GM18861 (cell line): ENCODE results near the gene PSMD8.
"Not testable (repeated sequence)": the region's sequence is repeated elsewhere in the genome, so short reads cannot be mapped to it uniquely, and the experiment has no call there.

ENCODE experiments used
- ATAC-seq: cut with Tn5 transposase; IDR thresholded peaks from one replicate; pipeline ENCODE4 v1.9.1; 2021; ENCODE audit not compliant: unreplicated experiment

The PSMD8 gene

DNA sequence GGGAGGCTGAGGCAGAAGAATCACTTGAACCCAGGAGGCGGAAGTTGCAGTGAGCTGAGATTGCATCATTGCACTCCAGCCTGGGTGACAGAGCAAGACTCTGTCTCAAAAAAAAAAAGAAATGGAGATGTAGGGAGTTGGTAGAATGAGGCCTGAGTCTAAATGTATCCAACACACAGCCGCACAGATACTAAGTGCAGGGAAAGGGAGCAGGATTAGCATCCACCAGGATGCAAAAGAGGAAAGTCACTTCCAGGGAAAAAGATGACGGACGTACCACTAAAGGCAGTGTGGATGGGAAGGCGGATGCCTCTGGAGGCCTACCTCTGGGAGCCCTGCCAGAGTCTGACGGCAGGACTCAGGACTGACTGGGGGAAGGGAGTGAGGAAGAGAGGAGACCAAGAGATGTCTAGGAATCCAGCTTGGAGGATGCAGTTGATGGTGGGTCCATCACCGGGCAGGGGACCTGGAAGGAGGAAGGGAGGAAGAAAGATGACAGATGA, 35.3 kb downstream of the PSMD8 start:
- no peak for ATAC-seq

GRCh38 chr19:38410407-38410806, 36.0 kb downstream of the PSMD8 start:
- ATAC-seq: not testable (repeated sequence)

DNA sequence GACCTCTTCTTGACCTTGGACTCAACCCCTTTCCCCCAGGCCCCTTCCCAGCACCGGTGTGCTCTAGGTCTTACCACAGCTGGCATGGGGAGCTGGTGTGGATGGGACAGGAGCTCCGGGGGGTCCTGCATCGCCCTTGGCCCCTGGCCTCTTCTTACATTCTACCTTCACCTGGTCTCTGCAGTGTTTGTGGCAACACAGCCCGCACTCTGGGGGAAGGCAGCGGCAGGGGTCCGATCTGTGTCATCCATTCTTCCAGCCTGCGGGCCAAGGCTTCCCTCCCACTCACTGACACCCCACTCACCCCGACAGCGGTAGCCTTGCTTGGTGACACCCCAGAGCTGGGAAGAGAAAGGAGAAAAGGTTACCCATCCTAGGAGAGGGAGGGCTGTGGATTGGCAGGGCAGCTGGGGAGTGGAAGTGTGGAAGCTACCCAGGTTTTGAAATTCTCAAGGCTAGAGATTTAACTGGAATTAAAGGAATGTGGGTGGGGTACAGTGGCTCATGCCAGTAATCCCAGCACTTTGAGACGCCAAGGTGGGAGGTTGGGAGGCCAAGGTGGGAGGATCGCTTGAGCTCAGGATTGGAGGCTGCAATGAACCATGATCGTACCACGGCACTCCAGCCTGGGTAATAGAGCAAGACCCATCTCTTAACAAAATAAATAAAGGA, 36.8 kb downstream of the PSMD8 start:
- no peak for ATAC-seq

DNA sequence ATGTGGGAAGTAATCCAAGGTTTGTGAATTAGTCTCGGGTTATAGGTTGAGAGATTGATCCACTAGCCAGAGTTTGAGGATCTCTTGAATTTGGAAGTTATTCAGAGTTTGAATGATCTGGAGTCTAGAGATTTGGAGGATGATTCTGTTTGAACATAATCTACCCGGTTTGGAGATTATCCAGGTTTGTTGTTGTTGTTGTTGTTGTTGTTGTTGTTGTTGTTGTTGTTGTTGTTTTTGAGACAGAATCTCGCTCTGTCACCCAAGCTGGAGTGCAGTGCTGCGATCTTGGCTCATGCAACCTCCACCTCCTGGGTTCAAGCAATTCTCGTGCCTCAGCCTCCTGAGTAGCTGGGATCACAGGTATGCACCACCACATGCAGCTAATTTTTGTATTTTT, 37.5 kb downstream of the PSMD8 start:
- not testable (repeated sequence) for ATAC-seq

DNA sequence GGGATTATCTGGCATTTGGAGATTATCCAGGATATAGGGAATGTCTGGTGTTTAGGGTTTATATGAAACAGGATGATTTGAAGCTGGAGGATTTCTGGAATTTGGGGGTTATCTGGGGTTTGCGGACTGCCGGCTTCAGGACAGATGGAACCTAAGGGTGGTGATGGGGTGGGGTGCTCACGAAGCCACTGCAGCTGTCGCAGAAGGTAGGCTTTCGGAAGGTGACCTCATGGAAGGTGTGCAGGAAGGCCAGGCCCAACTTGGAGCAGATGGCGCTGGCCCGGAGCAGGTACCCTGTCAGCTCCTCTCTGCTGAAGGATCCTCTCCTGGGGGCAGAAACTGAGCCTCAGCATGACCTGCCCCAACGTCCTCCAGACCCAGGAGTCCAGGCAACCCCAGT, 38.1 kb downstream of the PSMD8 start:
- ATAC-seq: no peak

DNA sequence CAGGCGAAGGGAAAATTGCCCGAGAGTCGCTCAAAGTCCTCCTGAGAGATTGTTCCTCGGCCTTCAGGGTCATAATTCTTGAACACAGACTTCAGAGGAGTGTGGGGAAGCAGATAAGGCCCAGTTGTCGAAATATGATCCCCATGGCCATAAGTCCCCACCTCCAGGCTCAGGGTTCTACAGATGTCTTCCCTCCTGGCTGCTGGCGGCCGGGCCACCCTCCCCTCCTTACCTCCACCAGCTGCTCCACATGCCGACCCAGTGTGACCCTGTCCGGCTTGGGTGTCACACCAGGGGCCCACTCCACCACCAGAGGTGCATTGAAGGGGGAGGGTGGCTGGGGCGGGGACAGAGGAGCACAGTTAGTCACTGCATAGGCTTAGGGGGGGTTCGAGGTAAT, 38.6 kb downstream of the PSMD8 start:
- ATAC-seq: no peak

GRCh38 chr19:38413416-38413815, 39.0 kb downstream of the PSMD8 start:
- no peak for ATAC-seq

DNA sequence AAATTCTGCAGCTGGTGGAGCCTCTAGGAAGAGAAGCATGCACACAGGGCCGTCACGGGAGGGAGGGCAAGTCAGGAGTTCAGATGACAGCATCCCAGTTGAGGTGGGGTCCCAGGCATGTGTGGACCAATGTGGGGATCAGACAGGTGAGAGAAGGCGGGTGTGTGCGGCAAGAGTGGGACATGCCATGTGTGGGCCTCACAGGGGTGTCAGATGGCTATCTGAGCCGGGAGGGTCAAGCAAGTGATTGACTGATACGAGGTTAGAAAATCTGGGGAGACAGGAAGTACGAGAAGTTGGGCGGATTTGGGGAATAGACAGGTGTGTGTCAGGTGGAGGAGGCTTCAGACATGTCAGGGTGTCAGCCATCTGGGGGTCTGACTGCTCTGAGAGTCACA, 42.8 kb downstream of the PSMD8 start:
- ATAC-seq: no peak

- no peak for ATAC-seq
These were observed 43.5 kb downstream of the PSMD8 start for GRCh38 chr19:38417544-38418506.

- ATAC-seq: no peak
These were observed 46.6 kb downstream of the PSMD8 start for GRCh38 chr19:38420935-38421334.

GRCh38 chr19:38421856-38422255, 47.5 kb downstream of the PSMD8 start:
- no peak for ATAC-seq

GRCh38 chr19:38422438-38422837, 48.1 kb downstream of the PSMD8 start:
- no peak for ATAC-seq

- no peak for ATAC-seq
These were observed 49.9 kb downstream of the PSMD8 start for GRCh38 chr19:38424272-38424671.

DNA sequence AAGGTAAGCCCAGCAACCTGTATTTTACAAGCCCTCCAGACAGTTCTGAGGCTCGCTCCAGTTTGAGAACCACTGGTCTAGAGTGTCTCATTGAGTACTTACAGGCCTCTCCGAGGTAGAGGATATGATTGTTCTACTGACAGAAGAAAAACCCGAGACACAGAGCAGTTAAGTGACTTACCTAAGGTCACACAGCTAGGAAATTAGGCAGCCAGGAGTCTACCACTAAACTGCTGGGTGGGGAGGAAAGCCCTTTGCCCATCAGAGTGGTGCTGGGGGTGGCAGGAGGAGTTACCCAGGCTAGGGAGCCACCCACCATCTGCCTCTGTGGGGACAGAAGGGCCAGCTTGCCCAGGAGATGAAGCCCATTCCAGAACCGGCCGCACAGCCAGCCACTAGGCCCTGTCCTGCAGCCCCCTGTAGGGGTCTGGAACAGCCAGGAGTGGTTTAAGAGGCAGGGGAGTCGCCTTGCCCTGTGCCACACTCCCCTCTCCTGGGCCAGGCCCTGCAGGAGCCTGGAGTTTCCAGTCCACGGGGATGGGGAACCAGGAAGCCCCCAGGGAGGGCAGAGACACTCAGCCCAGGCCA, 50.9 kb downstream of the PSMD8 start:
- ATAC-seq: no peak

GRCh38 chr19:38425810-38426466, 51.6 kb downstream of the PSMD8 start, which contains the start of gene RASGRP4:
RASGRP4 (minus strand) TSS chr19:38426219; CDS start chr19:38426091, 128 bp downstream.
- no peak for ATAC-seq

- ATAC-seq: not testable (repeated sequence)
These were observed 52.8 kb downstream of the PSMD8 start for GRCh38 chr19:38427035-38427677.

GRCh38 chr19:38429055-38429810, 54.9 kb downstream of the PSMD8 start:
- no peak for ATAC-seq

GRCh38 chr19:38429811-38430156, 55.4 kb downstream of the PSMD8 start:
- ATAC-seq: no peak

DNA sequence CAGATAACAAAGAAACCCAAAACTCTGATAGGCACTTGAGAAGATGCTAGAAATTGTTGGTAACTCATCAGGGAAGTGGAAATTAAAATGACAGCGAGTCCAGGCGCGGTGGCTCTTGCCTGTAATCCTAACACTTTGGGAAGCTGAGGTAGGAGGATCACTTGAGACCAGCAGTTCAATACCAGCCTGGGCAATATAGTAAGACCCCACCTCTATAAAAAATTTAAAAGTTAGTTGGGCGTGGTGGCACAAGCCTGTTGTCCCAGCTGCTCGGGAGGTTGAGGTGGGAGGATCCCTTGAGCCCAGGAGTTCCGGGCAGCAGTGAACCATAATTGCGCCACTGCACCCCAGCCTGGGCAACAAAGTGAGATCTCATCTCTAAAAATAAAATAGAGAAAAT, 56.6 kb downstream of the PSMD8 start:
- ATAC-seq: no peak

GRCh38 chr19:38433268-38433733, 58.9 kb downstream of the PSMD8 start, which contains the start of gene RYR1:
RYR1 (plus strand) TSS chr19:38433691; CDS start chr19:38433830, 139 bp downstream.
- ATAC-seq: no peak
